Stimulated activated CD4-positive, alpha-beta T cell treated with anti-CD3 and anti-CD28 coated beads, Interleukin-12 subunit alpha, Interleukin-12 subunit beta, amount 100 ng/mL, for 4 hours (primary cell): ENCODE data around the gene INS.
A peak's percentile ranks its signal among the peaks of the same experiment; 100 is the strongest.
"Not testable (repeated sequence)": the region's sequence is repeated elsewhere in the genome, so short reads cannot be mapped to it uniquely, and the experiment has no call there.

Source experiments
- DNase-seq: peaks from one replicate; pipeline ENCODE4 v3.0.0-alpha.2; 2020

Gene INS

DNA sequence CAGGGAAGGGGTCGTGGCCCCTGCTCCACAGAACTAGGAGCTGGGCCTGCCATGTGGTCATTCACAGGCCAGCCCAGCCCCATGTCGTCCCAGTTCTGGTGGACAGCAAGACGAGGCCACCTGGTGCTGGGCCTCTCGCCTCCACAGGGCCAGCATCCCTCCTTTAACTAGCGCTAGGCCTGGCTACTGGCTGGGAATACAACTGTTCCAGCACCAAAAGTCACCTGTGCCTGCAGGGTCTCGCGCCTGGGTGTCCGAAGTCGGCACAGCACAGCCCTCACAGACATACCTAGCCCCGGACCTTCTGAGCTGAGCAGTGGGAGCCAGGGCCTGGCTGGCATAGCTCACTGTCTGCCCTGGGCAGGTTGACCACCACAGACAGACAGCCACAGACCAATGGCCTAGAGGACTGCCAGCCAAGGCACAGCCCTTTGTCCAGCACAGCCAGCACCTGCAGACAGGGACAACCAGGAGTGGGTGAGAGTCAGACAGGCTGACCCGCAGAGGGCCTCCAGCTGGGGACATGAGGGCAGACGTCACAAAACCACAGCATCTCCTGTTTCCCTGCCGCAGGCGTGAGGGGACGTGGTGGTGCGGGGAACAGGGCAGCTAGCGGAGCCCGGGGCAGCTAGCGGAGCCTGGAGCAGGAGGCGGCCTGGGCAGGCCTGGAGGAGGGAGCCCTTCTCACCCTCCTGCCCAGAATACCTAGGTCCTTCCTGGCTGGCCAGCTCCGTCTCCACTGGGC is 37.8 kb upstream of the INS start:
- DNase-seq, result no peak

DNA sequence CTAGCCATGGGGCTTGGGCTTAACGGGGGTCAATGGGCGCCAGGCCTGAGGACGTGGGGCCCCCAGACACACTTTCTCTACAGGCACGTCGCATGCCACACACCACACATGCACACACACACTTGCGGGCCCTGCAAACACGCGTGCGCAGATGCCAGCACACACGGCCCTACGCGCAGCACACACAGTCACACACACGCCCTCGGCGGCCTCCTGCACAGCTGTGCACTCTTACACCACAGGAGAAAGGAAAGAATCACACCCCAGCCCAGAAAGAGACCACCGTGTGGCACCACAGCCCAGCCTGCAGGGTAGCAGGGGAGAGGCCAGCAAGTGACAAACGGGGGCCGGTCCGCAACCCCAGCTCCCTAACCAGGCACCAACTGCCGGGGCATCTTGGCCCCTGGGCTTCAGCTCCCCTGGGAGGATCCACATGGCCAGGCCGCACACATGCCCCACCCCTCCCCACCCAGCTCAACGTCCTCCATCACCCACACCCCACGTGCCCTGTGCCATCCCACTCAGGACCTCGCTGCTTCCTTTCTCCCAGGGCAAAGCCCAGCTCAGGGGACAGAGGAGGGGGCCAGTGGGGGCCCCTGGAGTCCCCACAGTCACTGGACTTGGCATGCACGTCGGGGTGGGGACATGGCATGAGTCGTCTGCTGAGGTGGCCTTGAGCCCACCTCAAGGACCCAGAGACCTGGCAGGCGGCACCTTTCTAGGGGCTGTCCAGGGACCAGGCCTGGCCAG is 36.9 kb upstream of the INS start:
- DNase-seq, result no peak

DNA sequence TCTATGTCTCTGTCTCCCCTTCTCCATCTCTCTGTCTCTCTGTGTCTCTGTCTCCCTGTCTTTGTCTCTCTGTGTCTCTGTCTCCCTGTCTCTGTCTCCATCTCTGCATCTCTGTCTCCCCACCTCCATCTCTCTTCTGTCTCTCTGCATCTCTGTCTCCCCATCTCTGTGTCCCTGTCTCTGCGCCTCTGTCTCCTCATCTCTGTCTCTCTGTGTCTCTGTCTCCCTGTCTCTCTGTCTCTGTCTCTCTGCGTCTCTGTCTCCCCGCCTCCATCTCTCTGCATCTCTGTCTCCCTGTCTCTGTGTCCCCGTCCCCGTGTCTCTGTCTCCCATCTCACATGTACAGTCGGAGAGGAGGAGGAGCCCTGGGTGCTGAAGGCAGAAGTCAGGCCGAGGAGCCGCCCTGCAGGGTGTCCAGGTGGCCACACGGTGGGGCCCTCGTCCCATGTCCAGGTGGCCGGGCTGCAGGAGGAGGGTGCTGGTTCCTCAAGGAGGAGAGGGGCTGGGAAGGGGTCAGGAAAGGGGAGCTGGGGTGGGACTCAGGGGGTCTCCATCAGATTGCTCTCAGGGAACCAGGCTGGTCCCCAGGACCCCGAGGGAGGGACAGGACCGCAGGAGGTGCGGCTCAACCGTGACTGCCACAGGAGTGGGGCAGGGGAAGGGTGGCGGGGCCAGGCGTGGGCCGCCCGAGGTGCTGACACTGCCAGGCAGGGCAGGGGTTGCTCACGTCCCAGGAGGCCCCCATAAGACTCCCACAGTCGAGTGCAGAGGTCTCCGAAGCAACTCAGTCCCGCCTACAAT is 36.2 kb upstream of the INS start:
- DNase-seq, result peak; percentile 66

DNA sequence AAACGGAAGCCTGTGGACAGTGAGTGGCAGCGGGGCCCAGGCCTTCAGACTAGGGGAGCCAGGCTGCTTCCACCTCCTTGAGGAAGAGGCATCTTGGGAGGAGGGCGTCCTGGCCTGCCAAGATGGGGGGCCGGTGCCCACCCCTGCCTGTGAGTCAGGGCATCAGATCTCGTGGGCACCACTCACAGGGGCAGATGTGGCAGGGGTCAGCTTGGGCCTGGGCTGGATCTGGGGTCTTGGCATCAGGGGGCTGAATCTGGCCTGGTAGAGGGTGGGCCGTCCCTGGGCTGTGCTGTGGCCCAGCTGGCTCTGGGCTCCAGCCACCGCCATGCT is 34.7 kb upstream of the INS start:
- DNase-seq, result no peak

DNA sequence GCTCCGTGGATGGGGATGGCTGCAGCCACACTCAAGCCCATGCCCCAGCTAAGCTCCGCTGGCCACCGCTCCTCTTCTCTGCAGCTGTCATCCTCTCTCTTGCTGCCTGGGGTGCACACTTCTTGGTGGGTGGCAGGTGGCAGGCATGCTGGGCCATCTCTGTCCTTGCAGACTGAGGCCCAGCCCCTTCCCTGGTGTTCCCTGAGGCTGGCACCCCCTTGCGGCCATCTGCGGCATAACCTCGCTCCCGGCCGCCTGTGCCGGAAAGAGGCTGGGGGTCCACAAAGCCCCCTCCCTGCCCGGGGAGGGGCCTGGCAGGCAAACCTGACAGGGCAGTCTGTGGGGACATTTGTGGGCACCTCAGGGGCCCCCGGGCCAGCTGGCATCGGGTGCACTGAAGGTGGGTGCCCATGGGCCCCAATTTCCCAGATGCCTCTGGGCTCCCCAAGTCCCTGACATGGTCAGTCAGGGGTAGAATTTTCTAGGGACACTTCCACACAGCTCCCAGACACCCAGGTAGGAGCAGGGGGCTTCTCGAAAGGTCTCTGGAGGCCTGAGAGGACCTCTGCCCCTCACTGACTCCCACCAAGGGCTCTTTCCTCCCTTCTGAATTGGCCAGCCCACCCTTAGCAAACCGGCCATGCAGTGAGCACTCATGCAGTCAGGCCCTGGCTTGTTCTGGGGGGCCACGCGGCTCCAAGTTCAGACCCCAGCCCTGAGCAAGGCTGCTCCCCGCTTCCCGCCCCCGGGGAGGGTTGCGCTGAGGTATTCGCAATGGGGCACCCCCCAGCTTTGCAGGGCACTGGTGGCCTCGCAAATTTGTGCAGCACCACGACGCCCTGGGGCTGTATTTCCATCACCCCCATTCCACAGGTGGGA is 34.1 kb upstream of the INS start:
- DNase-seq, result peak; percentile 54

DNA sequence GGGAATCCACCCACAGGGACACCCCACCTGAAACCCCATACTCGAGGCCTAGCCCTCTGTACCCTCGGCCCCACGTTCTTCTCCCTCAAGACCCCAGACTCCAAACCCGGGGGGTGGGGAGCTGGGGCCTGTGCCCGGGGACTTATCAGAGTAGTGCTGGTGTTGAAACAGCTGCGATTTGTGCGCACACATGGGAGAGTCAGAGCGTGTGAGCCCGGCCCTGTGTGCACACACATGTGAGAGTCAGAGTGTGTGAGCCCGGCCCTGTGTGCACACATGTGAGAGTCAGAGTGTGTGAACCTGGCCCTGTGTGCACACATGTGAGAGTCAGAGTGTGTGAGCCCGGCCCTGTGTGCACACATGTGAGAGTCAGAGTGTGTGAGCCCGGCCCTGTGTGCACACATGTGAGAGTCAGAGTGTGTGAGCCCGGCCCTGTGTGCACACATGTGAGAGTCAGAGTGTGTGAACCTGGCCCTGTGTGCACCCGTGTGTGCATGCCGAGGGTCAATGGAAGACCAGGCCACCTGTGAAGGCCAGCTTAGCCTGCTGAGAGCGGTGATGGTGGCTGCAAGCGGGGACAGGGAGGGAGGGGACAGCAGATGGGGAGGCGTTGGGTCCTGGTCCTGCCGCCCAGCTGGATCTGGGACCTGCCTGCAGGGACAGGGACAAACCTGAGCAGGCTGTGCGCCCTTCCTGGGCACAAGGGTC is 33.0 kb upstream of the INS start:
- not testable (repeated sequence) for DNase-seq

DNA sequence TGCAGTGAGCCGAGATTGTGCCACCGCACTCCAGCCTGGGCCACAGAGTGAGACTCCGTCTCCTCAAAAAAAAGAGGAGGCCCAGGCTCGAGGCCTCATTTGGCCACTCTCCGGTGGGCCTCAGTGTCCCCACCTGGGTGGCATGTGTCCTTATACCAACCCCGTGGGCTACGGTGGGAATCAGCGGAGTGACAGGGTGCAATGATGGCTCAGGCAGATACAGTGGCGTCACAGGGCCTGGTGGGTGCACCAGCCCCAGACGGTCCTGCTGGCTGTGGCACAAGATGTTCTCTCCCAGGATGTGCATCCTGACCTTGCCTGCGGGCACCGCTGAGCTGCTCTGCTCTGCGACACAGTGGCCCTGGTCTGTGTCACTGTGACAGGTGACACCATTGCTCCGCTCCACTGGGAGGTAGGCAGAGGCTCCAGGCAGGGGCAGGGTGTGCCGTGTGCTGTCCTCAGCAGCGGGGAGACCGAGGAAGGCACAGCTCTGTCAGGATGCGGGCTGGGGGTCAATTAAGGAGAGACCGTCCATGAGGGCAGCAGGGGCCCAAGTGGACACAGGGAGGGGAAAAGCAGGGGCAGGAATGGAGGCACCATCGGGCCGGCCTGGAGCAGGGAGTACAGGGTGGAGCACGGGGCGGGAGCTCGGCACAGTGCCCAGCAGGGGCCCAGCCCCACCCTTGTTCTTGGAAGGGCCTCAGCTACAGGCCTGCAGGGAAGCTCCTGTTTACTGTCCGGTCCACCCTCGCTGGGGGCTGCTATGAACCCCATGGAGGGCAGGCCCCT is 32.3 kb upstream of the INS start:
- no peak for DNase-seq

DNA sequence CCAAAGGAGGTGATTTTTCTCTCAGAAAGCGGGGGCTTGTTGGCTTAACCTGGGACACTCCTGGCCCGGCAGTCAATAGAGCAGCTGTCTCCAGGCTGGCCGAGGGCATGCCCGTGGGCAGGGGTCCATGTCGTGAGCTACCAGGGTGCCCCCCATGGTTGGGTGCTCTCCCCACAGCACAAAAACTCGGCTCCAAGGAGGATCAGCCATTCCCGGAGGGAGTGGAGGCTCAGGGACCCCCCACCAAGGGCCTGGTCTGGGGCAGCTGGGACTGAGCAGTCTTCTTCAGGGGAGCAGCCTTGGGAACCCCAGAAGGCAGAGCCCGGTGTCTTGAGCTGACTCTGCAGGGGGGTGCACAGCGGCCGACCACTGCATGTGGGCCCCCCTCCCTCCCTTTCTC is 31.4 kb upstream of the INS start:
- DNase-seq, result no peak

DNA sequence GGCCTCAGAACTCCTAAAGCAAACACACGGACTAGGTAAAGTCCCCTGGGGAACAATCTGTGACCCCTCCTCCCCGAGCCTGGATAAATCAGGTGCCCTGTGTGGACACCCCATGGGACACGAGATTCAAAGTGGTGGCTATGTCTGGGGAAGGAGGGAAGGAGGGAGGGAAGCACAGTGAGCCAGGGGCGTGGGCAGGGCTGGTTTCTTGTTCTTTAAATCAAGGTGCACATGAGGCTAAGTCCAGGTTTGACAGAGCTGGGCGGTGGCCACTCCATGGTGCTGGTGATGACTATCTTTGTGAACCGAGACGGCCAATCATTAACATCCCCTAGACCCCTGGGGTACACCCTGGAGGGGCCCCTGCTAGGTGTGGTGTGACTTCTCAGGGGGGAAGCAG is 30.9 kb upstream of the INS start:
- no peak for DNase-seq

DNA sequence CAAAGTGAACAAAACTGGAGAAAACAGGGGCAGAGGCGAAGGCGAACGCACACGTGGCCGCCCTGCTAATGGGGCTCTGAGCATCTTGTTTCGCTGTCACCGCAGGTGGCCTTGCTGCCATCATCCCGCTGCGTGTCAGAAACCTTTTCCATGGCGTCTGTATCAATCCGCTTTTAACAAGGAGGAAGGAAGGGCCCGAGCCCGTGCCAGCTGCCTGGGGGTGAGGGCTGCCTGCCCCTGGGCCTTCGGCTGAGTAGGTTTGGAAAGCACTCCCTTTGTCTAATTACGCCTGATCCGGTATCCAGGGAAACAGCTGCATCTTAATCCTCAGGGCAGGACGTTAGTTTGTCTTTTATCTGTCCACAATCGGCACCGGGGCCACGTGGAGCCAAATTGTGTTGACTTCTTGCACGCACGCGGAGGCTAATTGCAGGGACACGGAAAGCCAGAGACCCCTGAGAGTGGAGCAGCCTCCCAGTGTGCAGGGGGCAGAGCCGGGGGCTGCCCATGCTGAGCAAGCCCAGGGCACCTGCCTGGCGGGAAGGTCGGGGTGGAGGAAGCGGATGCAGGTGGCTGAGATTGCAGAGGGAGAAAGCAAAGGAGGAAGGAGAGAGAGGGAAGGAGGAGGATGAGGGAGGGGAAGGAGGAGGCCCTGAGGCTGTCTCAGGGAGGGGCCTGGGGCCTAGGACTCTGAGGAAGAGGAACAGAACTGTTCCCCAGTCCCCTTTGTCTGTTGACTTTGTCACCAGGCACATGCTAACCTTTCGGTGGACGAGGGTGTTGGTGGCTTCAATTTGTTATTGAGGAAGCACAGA is 29.9 kb upstream of the INS start:
- DNase-seq, result no peak

DNA sequence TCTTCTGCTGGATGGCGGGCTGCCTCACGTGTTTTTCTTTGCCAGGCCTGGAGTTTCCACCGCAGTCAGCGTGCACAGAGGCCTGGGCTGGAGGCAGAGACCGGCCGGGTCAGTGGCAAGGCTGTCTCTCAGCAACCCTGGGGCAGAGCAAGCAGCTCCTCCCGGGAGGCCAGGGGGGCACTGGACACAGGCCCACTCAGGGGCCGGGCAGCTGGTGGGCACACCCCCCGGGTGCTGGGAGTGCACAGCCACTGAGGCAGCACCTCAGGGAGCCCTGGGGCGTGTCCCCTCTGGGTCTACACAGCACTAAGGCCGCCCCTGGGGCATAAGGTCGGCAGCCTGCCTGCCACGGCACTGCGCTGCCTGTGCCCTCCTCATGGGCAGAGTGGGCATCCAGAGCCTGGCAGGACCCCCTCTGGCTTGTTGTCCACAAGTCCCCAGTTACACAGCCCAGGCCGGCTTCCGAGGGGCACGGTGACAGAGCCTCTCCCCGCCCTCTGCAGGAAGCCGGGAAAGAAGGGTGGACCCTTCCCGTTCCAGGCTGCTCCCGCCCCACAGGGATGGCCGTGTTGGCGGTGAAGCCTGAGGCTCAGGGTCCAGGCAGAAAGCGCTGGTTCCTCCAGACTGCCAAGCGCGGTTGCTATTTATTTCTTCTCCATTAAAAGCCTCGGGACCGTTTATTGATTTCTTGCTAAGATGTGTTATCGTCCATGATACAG is 29.1 kb upstream of the INS start:
- no peak for DNase-seq

DNA sequence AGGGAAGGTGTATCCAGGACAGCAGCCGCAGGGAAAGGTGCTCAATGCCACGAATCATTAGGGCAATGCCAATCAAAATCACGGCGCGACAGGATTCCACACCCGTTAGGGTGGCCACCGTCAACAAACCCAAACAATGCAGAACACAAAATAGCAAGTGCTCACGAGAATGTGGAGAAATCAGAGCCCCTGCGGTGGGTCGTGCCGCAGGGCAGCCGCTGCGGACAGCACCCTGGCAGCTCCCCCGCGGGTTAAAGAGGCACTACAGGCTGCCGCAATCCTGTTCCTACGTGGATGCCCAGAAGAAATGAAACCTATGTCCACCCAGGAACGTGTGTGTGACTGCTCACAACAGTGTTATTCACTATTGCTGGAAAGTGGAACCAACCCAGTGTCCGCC is 27.7 kb upstream of the INS start:
- DNase-seq, result no peak

DNA sequence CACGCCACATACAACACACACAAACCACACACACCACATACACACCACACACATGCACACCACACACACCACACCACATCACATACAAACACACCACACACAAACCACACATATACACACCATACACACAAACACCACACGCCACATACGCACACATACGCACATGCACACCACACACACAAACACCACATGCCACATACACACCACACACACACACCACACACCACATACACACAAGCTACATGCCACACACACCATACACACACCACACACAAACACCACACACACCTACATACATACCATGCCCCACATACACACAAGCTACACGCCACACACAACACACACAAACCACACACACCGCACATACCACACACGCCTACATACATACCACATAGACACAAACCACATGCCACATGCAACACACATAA is 26.3 kb upstream of the INS start:
- DNase-seq, result no peak

DNA sequence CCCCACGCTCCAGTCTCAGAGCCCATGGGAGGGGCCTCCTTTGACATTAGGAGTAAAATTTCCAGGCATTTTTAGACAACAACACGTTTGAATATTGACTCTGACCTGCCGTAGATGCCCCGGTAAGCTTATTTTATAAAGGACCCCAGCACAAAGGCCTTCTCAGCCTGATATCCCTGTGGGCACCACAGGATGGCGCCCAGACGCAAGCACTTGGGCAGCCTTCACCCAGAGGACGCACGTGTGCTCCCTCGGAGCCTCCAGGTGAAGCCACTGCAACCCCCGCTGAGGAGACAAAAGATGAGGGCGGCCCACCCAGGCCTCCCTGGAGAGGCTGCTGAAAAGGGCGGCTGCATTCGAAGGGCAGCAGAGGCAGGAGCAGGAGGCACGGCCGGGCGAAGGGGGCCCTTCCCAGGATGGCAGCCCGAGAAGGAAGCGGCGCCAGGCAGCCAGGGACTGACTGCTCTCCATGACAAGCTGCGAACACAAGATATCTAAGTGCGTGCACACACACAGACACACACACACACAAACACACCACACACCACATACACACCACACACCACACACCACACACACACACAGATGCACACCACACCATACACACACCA is 25.8 kb upstream of the INS start:
- DNase-seq, result peak; percentile 47

DNA sequence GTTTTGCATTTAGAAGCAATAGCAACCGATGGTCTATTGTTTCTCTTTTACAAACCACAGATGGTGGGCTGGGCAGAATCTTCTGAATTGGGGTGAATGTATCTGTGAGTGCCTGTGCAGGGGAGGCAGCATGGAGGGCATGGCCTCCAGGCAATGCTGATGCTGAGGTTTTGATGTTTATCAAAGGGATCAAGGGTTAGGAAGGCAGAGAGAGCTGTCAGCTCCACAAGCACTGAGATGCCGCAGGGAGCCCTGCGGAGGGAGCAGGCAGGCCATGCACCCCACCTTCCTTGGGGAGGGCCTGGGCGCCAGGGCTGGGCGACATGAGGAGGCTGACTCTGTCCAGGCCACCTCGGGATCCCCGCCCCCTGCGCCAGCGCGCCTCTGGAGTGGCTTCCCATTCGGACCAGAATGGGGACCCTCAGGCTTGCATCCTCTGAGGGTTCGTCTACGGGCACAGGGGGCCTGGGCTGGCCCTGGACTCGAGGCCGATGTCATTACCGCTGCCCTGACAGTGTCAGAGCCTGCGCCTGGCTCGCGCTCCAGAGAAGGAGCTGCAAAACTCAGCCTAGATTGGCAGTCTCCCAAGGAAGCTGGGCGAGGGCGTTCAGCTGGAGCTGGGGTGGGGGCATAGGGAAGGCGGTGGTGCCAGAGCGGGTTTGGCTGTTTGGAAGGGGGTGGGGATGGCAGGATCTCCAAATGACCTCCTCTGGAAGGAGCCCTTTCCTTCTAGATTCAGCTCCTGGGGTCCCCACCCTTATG is 24.5 kb upstream of the INS start:
- DNase-seq, result no peak

DNA sequence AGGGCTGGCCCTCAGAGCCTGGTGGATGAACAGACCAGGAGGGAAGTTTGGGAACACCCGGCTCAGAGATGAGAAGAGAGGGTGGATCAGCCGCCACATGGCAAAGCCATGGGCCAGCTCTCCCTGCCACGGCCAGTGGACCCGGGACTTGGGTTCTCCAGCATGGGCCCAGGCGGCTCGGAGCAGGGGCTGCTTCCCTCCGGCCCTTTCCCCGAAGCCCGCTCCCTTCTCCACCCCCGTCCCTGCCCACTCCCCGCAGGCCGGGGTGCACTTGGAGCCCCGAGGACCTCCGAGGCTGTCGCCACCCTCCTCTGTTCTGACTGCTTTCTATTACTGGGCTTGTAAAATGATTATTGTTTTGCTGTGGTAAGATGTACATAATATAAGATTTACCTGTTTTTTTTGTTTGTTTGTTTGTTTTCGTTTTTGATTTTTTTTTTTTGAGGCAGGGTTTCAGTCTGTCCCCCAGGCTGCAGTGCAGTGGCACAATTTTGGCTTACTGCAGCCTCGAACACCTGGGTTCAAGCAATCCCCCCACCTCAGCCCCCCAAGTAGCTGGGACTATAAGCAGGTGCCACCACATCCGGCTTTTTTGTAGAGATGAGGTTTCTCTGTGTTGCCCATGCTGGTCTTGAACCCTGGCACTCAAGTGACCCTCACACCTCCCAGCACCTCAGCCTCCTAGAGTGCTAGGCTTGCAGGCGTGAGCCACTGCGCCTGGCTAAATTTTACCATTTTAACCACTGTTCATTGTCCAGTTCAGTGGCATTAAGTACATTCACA is 21.9 kb upstream of the INS start:
- DNase-seq, result no peak

DNA sequence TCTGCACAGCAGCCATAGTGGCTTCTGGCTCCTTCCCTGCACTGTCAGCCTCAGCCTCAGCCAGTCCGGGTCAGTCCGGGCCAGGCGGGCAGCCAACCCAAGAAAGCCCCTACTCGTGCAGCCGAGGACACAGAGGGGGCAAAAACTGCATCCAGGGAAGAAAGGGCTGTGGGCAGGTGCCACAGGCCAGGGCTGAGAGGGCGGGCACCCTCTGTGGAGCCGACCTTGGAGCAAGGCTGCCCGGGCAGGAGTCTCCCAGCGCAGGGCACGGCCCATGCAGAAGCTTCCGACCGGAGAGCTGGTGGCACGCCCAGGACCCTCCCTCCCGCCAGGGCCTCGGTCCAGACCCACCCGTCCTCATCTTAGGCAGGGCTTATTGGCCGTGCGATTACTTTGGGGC is 21.1 kb upstream of the INS start:
- DNase-seq, result no peak
